ENCODE results near the gene ADARB2. TPM values are rescaled to one million over a fixed set of nuclear protein-coding genes. Genes with fewer than 3 reads are reported as not detected.

Gene ADARB2
- total RNA-seq, 4 donors from 2014 or later, result 0.32 to 1.6 (median 0.80) TPM

DNA sequence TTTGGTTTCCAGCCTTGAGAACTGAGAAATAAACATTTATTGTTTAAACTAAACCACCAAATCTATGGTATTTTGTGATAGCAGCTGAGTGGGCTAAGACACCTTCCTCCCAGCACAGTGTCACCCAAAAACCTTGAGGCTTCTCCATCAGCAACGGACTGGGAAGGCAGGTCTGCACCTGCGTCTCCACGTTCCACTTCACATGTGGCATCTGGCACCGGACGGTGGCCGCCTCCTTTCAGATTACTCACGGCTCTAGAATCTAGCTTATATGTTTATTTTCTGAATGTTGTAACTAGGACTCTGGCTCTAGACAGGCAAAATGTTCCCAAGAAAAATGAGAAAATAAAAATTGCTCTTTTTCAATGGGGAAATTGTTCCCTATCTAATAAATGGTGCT lies 201.0 kb downstream of the ADARB2 start:
- no peak for TF ChIP-seq POLR2AphosphoS5 (IDR thresholded peaks at IDR 0.05)
- no peak for TF ChIP-seq POLR2A (IDR thresholded peaks at IDR 0.05)
- TF ChIP-seq, protein P1, sequence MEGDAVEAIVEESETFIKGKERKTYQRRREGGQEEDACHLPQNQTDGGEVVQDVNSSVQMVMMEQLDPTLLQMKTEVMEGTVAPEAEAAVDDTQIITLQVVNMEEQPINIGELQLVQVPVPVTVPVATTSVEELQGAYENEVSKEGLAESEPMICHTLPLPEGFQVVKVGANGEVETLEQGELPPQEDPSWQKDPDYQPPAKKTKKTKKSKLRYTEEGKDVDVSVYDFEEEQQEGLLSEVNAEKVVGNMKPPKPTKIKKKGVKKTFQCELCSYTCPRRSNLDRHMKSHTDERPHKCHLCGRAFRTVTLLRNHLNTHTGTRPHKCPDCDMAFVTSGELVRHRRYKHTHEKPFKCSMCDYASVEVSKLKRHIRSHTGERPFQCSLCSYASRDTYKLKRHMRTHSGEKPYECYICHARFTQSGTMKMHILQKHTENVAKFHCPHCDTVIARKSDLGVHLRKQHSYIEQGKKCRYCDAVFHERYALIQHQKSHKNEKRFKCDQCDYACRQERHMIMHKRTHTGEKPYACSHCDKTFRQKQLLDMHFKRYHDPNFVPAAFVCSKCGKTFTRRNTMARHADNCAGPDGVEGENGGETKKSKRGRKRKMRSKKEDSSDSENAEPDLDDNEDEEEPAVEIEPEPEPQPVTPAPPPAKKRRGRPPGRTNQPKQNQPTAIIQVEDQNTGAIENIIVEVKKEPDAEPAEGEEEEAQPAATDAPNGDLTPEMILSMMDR (IDR thresholded peaks at IDR 0.05), result no peak
- no peak for TF ChIP-seq EP300 (IDR thresholded peaks at IDR 0.05)
- Histone ChIP-seq H3K27ac (no peak overlapping the region), H3K4me3 (no peak overlapping the region), H3K36me3 (no peaks in the 10 kb centered on the region), H3K4me1 (no peaks in the 10 kb centered on the region), H3K9me3 (no peaks in the 10 kb centered on the region), H3K27me3 (peaks cover 6% of the 10 kb centered on the region)
- 58% methylated on average over 7 of the region's 7 CpGs for WGBS
- no peak for DNase-seq (ENCODE audit: low spot score in 2 of 2)

DNA sequence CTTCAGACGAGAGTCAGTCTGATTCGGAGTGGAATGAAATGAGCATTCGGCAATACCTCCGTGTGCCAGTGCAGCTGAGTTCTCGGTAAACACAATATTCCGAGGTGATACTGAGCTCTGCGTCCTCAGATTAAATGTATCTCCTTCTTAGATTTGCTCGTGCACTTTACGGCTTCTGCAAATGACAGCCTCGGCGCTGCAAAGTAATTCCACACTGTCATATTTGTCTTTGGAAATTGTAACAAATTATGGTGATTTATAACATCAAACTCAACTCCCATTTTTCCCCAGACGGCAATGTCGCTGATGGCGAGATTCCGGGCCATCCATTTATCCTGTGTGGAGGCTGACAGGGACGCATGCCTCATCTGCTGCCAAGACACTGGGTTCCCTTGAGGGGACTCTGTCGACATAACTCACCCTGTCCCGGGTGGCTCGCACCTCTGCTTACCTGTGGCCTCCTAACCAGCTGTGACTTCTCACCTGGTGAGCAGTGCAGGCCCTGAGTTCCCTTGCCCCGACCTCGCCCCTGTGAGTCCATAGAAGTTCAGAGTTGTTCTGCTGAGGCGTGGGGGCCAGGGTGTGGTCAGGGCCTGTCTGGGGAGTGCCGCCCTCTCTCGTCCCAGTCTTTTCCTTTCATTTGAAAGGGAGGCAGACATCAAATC lies 201.9 kb downstream of the ADARB2 start:
- 78% methylated on average over 18 of the region's 24 CpGs for WGBS
- H3K36me3 ChIP-seq, result no peaks in the 10 kb centered on the region
- H3K27me3 ChIP-seq, result peaks cover 10% of the 10 kb centered on the region
- H3K4me1 ChIP-seq, result no peaks in the 10 kb centered on the region
- no peak overlapping the region for H3K4me3 ChIP-seq
- peak in 1 of 2 donors; percentile 29 for DNase-seq (ENCODE audit: low spot score in 2 of 2)
- TF ChIP-seq POLR2A (IDR thresholded peaks at IDR 0.05) (no peak), POLR2AphosphoS5 (IDR thresholded peaks at IDR 0.05) (no peak), EP300 (IDR thresholded peaks at IDR 0.05) (no peak)
- TF ChIP-seq, protein P1 (IDR thresholded peaks at IDR 0.05), result no peak
- H3K27ac ChIP-seq, result no peak overlapping the region
- H3K9me3 ChIP-seq, result no peaks in the 10 kb centered on the region

DNA sequence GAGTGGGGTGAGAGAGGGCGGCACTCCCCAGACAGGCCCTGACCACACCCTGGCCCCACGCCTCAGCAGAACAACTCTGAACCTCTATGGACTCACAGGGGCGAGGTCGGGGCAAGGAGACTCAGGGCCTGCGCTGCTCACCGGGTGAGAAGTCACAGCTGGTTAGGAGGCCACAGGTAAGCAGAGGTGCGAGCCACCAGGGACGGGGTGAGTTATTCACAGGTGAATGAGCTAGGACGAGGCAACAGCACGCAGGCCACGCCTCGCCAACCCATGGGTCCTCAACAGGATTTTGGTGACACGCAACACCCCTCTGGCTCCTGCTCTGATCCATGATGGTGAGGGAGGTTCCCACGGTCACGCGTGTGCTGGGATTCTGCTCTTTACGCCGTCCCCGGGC lies 202.5 kb downstream of the ADARB2 start:
- TF ChIP-seq EP300 (IDR thresholded peaks at IDR 0.05), result no peak
- no peak overlapping the region for H3K4me3 ChIP-seq
- no peak overlapping the region for H3K27ac ChIP-seq
- H3K9me3 ChIP-seq, result no peaks in the 10 kb centered on the region
- WGBS, result 79% methylated on average over 19 of the region's 19 CpGs
- DNase-seq (ENCODE audit: low spot score in 2 of 2), result peak in 1 of 2 donors; percentile 30
- H3K4me1 ChIP-seq, result no peaks in the 10 kb centered on the region
- peaks cover 10% of the 10 kb centered on the region for H3K27me3 ChIP-seq
- H3K36me3 ChIP-seq, result no peaks in the 10 kb centered on the region

DNA sequence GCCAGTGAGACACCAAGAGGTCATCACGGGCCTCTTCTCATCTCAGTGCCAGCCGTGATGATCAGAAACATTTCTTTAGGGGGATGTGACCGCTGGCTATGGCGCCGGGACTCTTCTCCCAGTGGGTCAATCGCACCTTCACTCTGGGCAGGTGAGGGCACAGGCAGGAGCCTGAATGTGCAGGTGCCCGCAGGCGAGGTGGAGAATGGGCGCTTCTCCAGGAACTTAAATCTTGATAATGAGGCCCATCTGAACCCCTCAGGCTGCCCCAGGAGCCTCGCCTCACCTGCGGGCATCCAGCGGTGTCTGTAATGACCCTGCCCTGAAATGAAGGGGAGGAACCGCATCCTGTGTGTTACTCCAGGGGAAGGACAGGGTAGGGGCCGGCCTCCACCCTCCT lies 204.7 kb downstream of the ADARB2 start:
- TF ChIP-seq, protein P1 (IDR thresholded peaks at IDR 0.05), result no peak
- TF ChIP-seq POLR2AphosphoS5 (IDR thresholded peaks at IDR 0.05) (no peak), POLR2A (IDR thresholded peaks at IDR 0.05) (no peak), EP300 (IDR thresholded peaks at IDR 0.05) (no peak)
- Histone ChIP-seq H3K27me3 (peaks cover 14% of the 10 kb centered on the region), H3K4me1 (no peaks in the 10 kb centered on the region), H3K9me3 (no peaks in the 10 kb centered on the region), H3K36me3 (no peaks in the 10 kb centered on the region), H3K27ac (no peak overlapping the region), H3K4me3 (no peak overlapping the region)
- 88% methylated on average over 5 of the region's 14 CpGs for WGBS
- peak in 1 of 2 donors; percentile 38 for DNase-seq (ENCODE audit: low spot score in 2 of 2)

DNA sequence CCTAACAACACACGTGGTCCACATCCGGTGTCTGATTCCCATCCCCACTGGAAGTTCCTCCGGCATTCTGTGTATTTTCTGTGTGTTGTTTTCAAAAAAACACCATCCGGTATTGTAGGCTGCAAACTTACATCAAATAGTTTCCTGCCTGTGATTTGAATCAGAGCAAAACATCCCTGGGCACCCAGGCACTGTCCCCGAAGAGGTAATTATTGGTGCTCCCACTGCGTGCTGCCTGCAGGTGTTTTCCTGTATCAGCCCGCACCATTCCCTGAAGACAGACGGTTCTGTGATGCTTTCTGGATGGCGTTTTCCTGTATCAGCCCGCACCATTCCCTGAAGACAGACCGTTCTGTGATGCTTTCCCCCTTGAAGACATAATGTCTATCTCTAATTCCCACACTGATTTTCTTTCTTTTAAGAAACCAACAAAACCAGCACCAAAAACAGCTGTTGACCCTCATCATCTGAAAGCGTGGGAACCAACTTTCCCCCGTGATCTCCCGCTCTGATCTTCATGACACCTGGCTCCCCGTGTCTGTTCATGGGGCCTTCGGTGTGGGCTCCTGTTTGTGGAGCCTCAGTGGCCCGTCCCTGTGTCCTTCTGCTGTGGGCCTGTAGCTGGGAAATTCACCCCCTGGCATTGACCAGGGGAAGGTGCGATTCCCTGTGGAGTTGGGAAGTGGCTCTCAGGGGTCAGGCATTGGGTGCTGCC lies 205.3 kb downstream of the ADARB2 start:
- peak in 1 of 2 donors; percentile 26 for DNase-seq (ENCODE audit: low spot score in 2 of 2)
- no peak overlapping the region for H3K4me3 ChIP-seq
- no peaks in the 10 kb centered on the region for H3K9me3 ChIP-seq
- TF ChIP-seq EP300 (IDR thresholded peaks at IDR 0.05) (no peak), POLR2A (IDR thresholded peaks at IDR 0.05) (no peak), POLR2AphosphoS5 (IDR thresholded peaks at IDR 0.05) (no peak)
- TF ChIP-seq, protein P1 (IDR thresholded peaks at IDR 0.05), result no peak
- H3K27ac ChIP-seq, result no peak overlapping the region
- peaks cover 14% of the 10 kb centered on the region for H3K27me3 ChIP-seq
- WGBS, result 66% methylated on average over 18 of the region's 18 CpGs
- no peaks in the 10 kb centered on the region for H3K4me1 ChIP-seq
- no peaks in the 10 kb centered on the region for H3K36me3 ChIP-seq

Measured in suprapubic skin (tissue), 4 donors.